Muscle layer of duodenum (tissue), 2 donors: ENCODE data around the gene GAB2.
"Not testable (repeated sequence)": the region's sequence is repeated elsewhere in the genome, so short reads cannot be mapped to it uniquely, and the experiment has no call there.

Experiments
- H3K27ac ChIP-seq: one replicate; pipeline ENCODE4 v1.7.0; 2013; ENCODE audit warnings: mild to moderate bottlenecking, low read length
- H3K27me3 ChIP-seq: one replicate; pipeline ENCODE4 v1.7.0; 2013; ENCODE audit warnings: low read depth, mild to moderate bottlenecking, control low read depth, low read length
- H3K36me3 ChIP-seq, 2 donors: one replicate each; pipeline ENCODE4 v1.7.0; 2013; ENCODE audit warnings: low read length in 2 of 2, control low read depth in 1 of 2, mild to moderate bottlenecking in 1 of 2; ENCODE audit not compliant: insufficient read depth in 2 of 2, control insufficient read depth in 1 of 2
- H3K4me1 ChIP-seq, 2 donors: one replicate each; pipeline ENCODE4 v1.7.0; 2013; ENCODE audit warnings: low read length in 2 of 2, mild to moderate bottlenecking in 2 of 2, control low read depth in 1 of 2, moderate library complexity in 1 of 2; ENCODE audit not compliant: insufficient read depth in 2 of 2, control insufficient read depth in 1 of 2
- H3K4me3 ChIP-seq, 2 donors: one replicate each; pipeline ENCODE4 v1.7.0; 2013; ENCODE audit warnings: low read length in 2 of 2, low read depth in 1 of 2, mild to moderate bottlenecking in 1 of 2
- H3K9me3 ChIP-seq, 2 donors: one replicate each; pipeline ENCODE4 v1.7.0; 2013; ENCODE audit warnings: low read length in 2 of 2, control low read depth in 1 of 2, mild to moderate bottlenecking in 1 of 2; ENCODE audit not compliant: control insufficient read depth in 1 of 2
- donor health status: healthy.

The GAB2 gene

GRCh38 chr11:78239781-78240180 lies 177.8 kb downstream of the GAB2 start:
- H3K36me3 ChIP-seq: peaks cover 0 to 4% of the 10 kb centered on the region in 2 donors
- H3K27ac ChIP-seq: no peak overlapping the region
- no peaks in the 10 kb centered on the region for H3K4me1 ChIP-seq
- H3K27me3 ChIP-seq: no peaks in the 10 kb centered on the region
- peaks cover 0 to 4% of the 10 kb centered on the region in 2 donors for H3K9me3 ChIP-seq
- H3K4me3 ChIP-seq: no peak overlapping the region

- H3K9me3 ChIP-seq: peaks cover 0 to 4% of the 10 kb centered on the region in 2 donors
Observed at GRCh38 chr11:78237293-78238046, 180.2 kb downstream of the GAB2 start.

GRCh38 chr11:78234006-78234405 lies 183.6 kb downstream of the GAB2 start:
- no peaks in the 10 kb centered on the region for H3K27me3 ChIP-seq
- no peak overlapping the region for H3K4me3 ChIP-seq
- peaks cover 0 to 4% of the 10 kb centered on the region in 2 donors for H3K4me1 ChIP-seq
- peaks cover 0 to 4% of the 10 kb centered on the region in 2 donors for H3K36me3 ChIP-seq
- H3K27ac ChIP-seq: no peak overlapping the region
- no peaks in the 10 kb centered on the region for H3K9me3 ChIP-seq

More at GRCh38 chr11:78237293-78238046, 180.2 kb downstream of the GAB2 start:
- Histone ChIP-seq H3K27me3 (no peaks in the 10 kb centered on the region), H3K27ac (no peak overlapping the region), H3K4me3 (no peak overlapping the region), H3K4me1 (peaks cover 0 to 4% of the 10 kb centered on the region in 2 donors), H3K36me3 (peaks cover 0 to 4% of the 10 kb centered on the region in 2 donors)

- H3K4me1 ChIP-seq, H3K9me3 ChIP-seq, H3K27me3 ChIP-seq, H3K27ac ChIP-seq, H3K36me3 ChIP-seq, H3K4me3 ChIP-seq: not testable (repeated sequence)
Observed at GRCh38 chr11:78233046-78233445, 184.6 kb downstream of the GAB2 start.

- Histone ChIP-seq H3K4me3 (no peak overlapping the region), H3K27ac (no peak overlapping the region), H3K27me3 (no peaks in the 10 kb centered on the region), H3K9me3 (no peaks in the 10 kb centered on the region), H3K4me1 (peaks cover 0 to 4% of the 10 kb centered on the region in 2 donors), H3K36me3 (peaks cover 0 to 4% of the 10 kb centered on the region in 2 donors)
Observed at GRCh38 chr11:78231962-78232501, 185.6 kb downstream of the GAB2 start.

- Histone ChIP-seq H3K4me1 (peaks cover 0 to 4% of the 10 kb centered on the region in 2 donors), H3K36me3 (peaks cover 0 to 5% of the 10 kb centered on the region in 2 donors), H3K27me3 (no peaks in the 10 kb centered on the region), H3K4me3 (no peak overlapping the region), H3K9me3 (no peaks in the 10 kb centered on the region), H3K27ac (no peak overlapping the region)
Observed at GRCh38 chr11:78230161-78230877, 187.3 kb downstream of the GAB2 start.

GRCh38 chr11:78229106-78229505 lies 188.5 kb downstream of the GAB2 start:
- no peak overlapping the region for H3K27ac ChIP-seq
- peaks cover 0 to 4% of the 10 kb centered on the region in 2 donors for H3K4me1 ChIP-seq
- H3K4me3 ChIP-seq: no peak overlapping the region

GRCh38 chr11:78228467-78228866 lies 189.2 kb downstream of the GAB2 start:
- H3K4me1 ChIP-seq: peaks cover 0 to 4% of the 10 kb centered on the region in 2 donors
- H3K36me3 ChIP-seq: peaks cover 13 to 15% of the 10 kb centered on the region in 2 donors
- H3K27me3 ChIP-seq: no peaks in the 10 kb centered on the region
- H3K4me3 ChIP-seq: no peak overlapping the region
- no peak overlapping the region for H3K27ac ChIP-seq
- H3K9me3 ChIP-seq: no peaks in the 10 kb centered on the region

More at GRCh38 chr11:78229106-78229505, 188.5 kb downstream of the GAB2 start:
- no peaks in the 10 kb centered on the region for H3K9me3 ChIP-seq
- no peaks in the 10 kb centered on the region for H3K27me3 ChIP-seq
- H3K36me3 ChIP-seq: peaks cover 9 to 14% of the 10 kb centered on the region in 2 donors

GRCh38 chr11:78227921-78228320 lies 189.7 kb downstream of the GAB2 start:
- Histone ChIP-seq H3K36me3 (peaks cover 19 to 21% of the 10 kb centered on the region in 2 donors), H3K27ac (no peak overlapping the region), H3K9me3 (no peaks in the 10 kb centered on the region), H3K27me3 (no peaks in the 10 kb centered on the region), H3K4me1 (peaks cover 0 to 2% of the 10 kb centered on the region in 2 donors), H3K4me3 (no peak overlapping the region)

- Histone ChIP-seq H3K4me1 (no peaks in the 10 kb centered on the region), H3K27ac (no peak overlapping the region), H3K4me3 (no peak overlapping the region), H3K9me3 (no peaks in the 10 kb centered on the region), H3K27me3 (no peaks in the 10 kb centered on the region), H3K36me3 (peaks cover 24 to 26% of the 10 kb centered on the region in 2 donors)
Observed at GRCh38 chr11:78226684-78227680, 190.6 kb downstream of the GAB2 start.
